Peyer's patch (tissue), 4 donors: Measurements from ENCODE around the gene LUC7L. TPM values are rescaled to one million over a fixed set of nuclear protein-coding genes. Genes with fewer than 3 reads are reported as not detected.

Experiments used
- DNase-seq, 3 donors: peaks; one replicate each; pipeline ENCODE4 v3.0.0-alpha.2; 2017 to 2019
- H3K27ac ChIP-seq, 4 donors: fragments of 200-600 bp; sonication (generic); one replicate each; pipeline ENCODE4 v1.5.1; 2016 to 2019
- H3K27me3 ChIP-seq, 2 donors: fragments of 200-600 bp; sonication (generic); one replicate each; pipeline ENCODE4 v1.5.1; 2019
- H3K36me3 ChIP-seq, 3 donors: fragments of 200-600 bp; sonication (generic); one replicate each; pipeline ENCODE4 v1.5.1; 2016 to 2019
- H3K4me1 ChIP-seq, 4 donors: fragments of 200-600 bp; sonication (generic); one replicate each; pipeline ENCODE4 v1.5.1; 2016 to 2019
- H3K4me3 ChIP-seq, 4 donors: fragments of 200-600 bp; sonication (generic); 1 replicate in 3 of 4; 2 replicates in 1 of 4; pipeline ENCODE4 v1.5.1; 2016 to 2019; ENCODE audit warnings: mild to moderate bottlenecking in 1 of 4
- H3K9me3 ChIP-seq, 4 donors: fragments of 200-600 bp; sonication (generic); one replicate each; pipeline ENCODE4 v1.5.1; 2016 to 2019; ENCODE audit warnings: mild to moderate bottlenecking in 1 of 4
- POLR2A ChIP-seq, 2 donors: fragments of 450-650 bp; IDR thresholded peaks; one replicate each; pipeline ENCODE4 v1.5.1; 2017; ENCODE audit warnings: antibody characterized with exemption in 2 of 2, mild to moderate bottlenecking in 2 of 2, moderate library complexity in 2 of 2
- small RNA-seq, 2 donors: library from RNA; depleted of rRNA; stranded (forward); fragments of <200 nt; gene quantifications; one replicate each; pipeline ENCODE3, GENCODE V24; 2016
- total RNA-seq, 4 donors: library from RNA; depleted of rRNA; stranded (reverse); fragments of >200 nt; gene quantifications; one replicate each; pipeline ENCODE4 v1.1.0, GENCODE V29; 2016
- TF ChIP-seq, protein P1 (sequence below), 6 experiments: fragments of 450-650 bp in 4 of 6; fragments of 200-600 bp in 2 of 6; sonication (generic) in 1 of 6; IDR thresholded peaks; one replicate each; pipeline ENCODE4 v1.5.1; 2017 to 2019; ENCODE audit warnings: antibody characterized with exemption in 6 of 6, mild to moderate bottlenecking in 3 of 6, moderate library complexity in 1 of 6

LUC7L gene
- total RNA-seq, 4 donors from 2014 or later, result 87.6 to 440 (median 156) TPM

DNA sequence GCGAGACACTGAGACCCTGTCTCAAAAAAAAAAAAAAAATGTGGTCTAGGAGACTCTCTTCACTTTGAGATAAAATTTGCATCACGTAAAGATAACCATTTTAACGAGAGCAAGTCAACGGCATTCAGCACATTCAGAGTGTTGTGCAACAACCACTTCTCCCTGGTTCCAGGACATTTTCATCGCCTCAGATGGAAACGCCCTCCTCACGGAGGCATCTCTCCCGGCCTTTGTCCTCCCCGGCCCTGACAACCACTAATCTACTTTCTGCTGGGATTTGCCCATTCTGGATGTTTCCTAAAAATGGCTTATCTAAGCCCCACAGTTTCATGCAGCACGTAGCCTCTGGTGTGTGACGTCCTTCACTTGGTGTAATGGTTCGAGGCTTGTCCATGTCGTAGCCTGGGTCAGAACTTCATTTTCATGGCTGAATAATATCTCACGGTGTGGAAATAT is 84.4 kb downstream of the LUC7L start:
- Histone ChIP-seq H3K4me1 (no peaks in the 10 kb centered on the region), H3K36me3 (no peaks in the 10 kb centered on the region), H3K27ac (no peak overlapping the region), H3K4me3 (no peak overlapping the region), H3K9me3 (no peaks in the 10 kb centered on the region), H3K27me3 (no peaks in the 10 kb centered on the region)
- TF ChIP-seq, protein P1, sequence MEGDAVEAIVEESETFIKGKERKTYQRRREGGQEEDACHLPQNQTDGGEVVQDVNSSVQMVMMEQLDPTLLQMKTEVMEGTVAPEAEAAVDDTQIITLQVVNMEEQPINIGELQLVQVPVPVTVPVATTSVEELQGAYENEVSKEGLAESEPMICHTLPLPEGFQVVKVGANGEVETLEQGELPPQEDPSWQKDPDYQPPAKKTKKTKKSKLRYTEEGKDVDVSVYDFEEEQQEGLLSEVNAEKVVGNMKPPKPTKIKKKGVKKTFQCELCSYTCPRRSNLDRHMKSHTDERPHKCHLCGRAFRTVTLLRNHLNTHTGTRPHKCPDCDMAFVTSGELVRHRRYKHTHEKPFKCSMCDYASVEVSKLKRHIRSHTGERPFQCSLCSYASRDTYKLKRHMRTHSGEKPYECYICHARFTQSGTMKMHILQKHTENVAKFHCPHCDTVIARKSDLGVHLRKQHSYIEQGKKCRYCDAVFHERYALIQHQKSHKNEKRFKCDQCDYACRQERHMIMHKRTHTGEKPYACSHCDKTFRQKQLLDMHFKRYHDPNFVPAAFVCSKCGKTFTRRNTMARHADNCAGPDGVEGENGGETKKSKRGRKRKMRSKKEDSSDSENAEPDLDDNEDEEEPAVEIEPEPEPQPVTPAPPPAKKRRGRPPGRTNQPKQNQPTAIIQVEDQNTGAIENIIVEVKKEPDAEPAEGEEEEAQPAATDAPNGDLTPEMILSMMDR (IDR thresholded peaks at IDR 0.05), result no peak
- TF ChIP-seq POLR2A (IDR thresholded peaks at IDR 0.05), result no peak
- DNase-seq, result no peak

DNA sequence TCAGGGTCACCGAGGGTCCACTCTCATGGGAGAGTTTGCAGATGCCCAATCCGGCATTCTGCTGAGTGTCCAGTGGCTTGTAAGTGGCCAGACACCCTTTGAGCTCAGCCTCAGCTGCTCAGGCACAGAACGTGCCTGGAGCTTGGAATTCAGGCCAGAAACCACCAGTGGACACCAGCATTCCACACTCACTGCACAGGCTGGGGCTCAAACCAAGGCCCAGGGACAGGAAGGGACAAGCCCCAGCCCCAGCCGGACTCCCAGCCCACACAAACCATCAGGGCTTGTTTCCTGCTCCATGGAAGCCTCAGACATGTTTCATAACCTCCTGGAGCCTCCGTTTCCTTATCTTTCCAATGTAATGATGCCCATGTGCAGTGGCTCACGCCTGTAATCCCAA is 85.8 kb downstream of the LUC7L start:
- TF ChIP-seq, protein P1 (IDR thresholded peaks at IDR 0.05), result no peak
- TF ChIP-seq POLR2A (IDR thresholded peaks at IDR 0.05), result no peak
- no peak for DNase-seq
- H3K27me3 ChIP-seq, result no peaks in the 10 kb centered on the region

DNA sequence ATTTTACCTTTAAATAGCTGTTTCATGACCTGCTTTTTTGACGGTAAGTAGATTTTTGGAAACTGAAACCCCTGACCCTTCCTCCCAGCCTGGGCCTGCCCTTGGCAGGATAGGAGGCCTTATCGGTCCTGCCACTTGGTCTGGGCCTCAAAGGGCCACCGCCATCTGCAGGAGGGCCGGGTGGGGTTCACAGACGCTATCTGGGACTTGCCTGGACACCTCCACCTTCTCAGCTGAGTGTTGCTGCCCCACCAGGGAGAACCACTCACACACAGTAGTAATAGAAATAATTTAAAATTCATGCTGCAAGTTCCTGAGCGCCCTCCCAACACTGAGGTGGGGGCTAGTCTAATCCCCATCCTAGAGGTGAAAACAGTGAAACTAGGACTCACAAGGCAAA is 86.2 kb downstream of the LUC7L start:
- no peak overlapping the region for H3K4me3 ChIP-seq
- H3K27ac ChIP-seq, result no peak overlapping the region
- no peaks in the 10 kb centered on the region for H3K36me3 ChIP-seq
- H3K9me3 ChIP-seq, result no peaks in the 10 kb centered on the region
- no peak for DNase-seq
- H3K27me3 ChIP-seq, result no peaks in the 10 kb centered on the region
- peaks cover 0 to 3% (median 0%) of the 10 kb centered on the region in 4 donors for H3K4me1 ChIP-seq
- no peak for TF ChIP-seq POLR2A (IDR thresholded peaks at IDR 0.05)
- TF ChIP-seq, protein P1 (IDR thresholded peaks at IDR 0.05), result no peak

More for the DNA sequence above, 85.8 kb downstream of the LUC7L start:
- no peak overlapping the region for H3K27ac ChIP-seq
- H3K36me3 ChIP-seq, result no peaks in the 10 kb centered on the region
- peaks cover 0 to 3% (median 0%) of the 10 kb centered on the region in 4 donors for H3K4me1 ChIP-seq
- H3K9me3 ChIP-seq, result no peaks in the 10 kb centered on the region
- no peak overlapping the region for H3K4me3 ChIP-seq

DNA sequence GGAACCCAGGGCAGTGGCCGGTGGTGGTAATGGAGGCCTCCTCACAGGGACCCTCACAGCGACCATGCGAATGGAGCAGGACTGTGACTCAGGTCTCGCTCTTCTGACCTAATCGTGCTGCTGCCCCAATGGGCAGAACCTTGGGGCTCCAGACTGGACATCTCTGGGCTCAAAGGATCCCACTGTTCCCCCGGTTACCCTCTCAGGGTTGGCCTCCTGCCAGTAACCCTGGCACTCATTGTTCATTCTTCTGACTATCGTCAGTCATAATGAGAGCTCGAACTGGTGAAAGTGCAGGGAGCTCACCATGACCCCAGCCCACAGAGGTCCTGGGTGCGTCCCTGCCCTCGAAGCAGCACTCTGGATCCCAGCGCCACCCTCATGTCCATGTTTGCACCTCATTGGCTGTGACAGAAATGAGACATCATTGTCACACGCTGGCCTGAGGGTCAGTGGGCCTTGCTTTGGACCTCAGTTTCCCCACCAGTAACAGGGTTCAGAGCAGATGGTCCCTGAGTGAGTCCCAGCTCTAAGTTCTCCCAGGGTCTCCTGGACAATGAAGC is 86.8 kb downstream of the LUC7L start:
- Histone ChIP-seq H3K36me3 (no peaks in the 10 kb centered on the region), H3K27ac (no peak overlapping the region), H3K4me1 (peaks cover 0 to 5% (median 2%) of the 10 kb centered on the region in 4 donors), H3K9me3 (no peaks in the 10 kb centered on the region), H3K27me3 (no peaks in the 10 kb centered on the region), H3K4me3 (no peak overlapping the region)
- TF ChIP-seq, protein P1 (IDR thresholded peaks at IDR 0.05), result no peak
- TF ChIP-seq POLR2A (IDR thresholded peaks at IDR 0.05), result no peak
- no peak for DNase-seq

DNA sequence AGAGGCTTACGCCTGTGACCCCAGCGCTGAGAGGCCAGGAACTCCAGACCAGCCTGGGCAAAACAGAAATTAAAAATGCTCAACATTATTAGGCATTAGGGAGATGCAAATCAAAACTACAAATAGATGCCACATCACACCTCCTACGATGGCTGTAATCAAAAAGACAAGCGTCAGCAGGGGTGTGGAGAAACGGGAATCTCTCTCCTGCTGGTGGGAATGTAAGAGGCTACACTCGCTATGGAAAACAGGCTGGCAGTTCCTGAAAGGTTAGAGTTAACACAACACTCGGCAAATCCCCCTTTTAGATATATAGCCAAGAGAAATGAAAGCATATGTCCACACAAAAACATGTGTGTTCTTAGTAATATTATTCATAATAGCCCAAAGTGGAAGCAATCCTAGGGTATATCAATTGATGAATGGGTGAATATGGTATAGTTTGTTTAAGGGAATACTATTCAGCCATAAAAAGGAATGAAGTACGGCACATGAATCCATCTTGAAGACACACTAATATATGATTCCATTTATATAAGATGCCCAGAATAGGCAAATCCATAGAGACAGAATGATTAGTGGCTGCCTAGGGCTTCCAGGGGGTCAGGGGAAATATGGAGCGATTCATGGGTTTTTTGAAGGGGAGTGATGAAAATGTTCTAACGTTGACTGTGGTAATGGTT is 88.9 kb downstream of the LUC7L start:
- Histone ChIP-seq H3K4me3 (no peak overlapping the region), H3K4me1 (peaks cover 0 to 10% (median 3%) of the 10 kb centered on the region in 4 donors), H3K27ac (no peak overlapping the region), H3K27me3 (no peaks in the 10 kb centered on the region), H3K9me3 (no peaks in the 10 kb centered on the region), H3K36me3 (no peaks in the 10 kb centered on the region)
- no peak for TF ChIP-seq POLR2A (IDR thresholded peaks at IDR 0.05)
- TF ChIP-seq, protein P1 (IDR thresholded peaks at IDR 0.05), result no peak
- DNase-seq, result no peak

Small RNAs within 50 kb of the gene (small RNA-seq; reads per million reads assigned to genes)
- gene RF00019, result 0 reads per million in 2 donors

Other genes starting within 250 kb of the LUC7L start
- 1 to 10 TPM; 2.5 to 6.3 (median 3.3) TPM for gene POLR3K, start 175.8 kb downstream of the LUC7L start, total RNA-seq
- 10 to 100 TPM in 3 of 4 donors, 1 to 10 TPM in 1; 8.7 to 17.6 (median 14.4) TPM for gene SNRNP25, start 175.6 kb downstream of the LUC7L start, total RNA-seq
- gene RHBDF1, start 156.8 kb downstream of the LUC7L start, total RNA-seq, result 10 to 100 TPM; 19.4 to 58.6 (median 41.1) TPM
- gene MPG, start 151.2 kb downstream of the LUC7L start, total RNA-seq, result 10 to 100 TPM; 21.5 to 63.4 (median 44.7) TPM
- gene NPRL3, start 90.8 kb downstream of the LUC7L start, total RNA-seq, result 10 to 100 TPM; 13.8 to 47.9 (median 28.3) TPM
- not detected for gene HBZ, start 76.8 kb downstream of the LUC7L start, total RNA-seq
- not detected for gene HBM, start 63.5 kb downstream of the LUC7L start, total RNA-seq
- gene HBA2, start 56.6 kb downstream of the LUC7L start, total RNA-seq, result 1 to 10 TPM in 1 of 4 donors, not detected in 3; 9.1 TPM
- gene HBA1, start 52.8 kb downstream of the LUC7L start, total RNA-seq, result not detected
- not detected for gene HBQ1, start 49.0 kb downstream of the LUC7L start, total RNA-seq
- 100 to 1,000 TPM; 108 to 223 (median 166) TPM for gene FAM234A, start 5.4 kb upstream of the LUC7L start, total RNA-seq
- gene RGS11, start 46.5 kb upstream of the LUC7L start, total RNA-seq, result 10 to 100 TPM in 3 of 4 donors, 1 to 10 TPM in 1; 6.1 to 16.5 (median 11.4) TPM
- gene ARHGDIG, start 51.1 kb upstream of the LUC7L start, total RNA-seq, result 100 to 1,000 TPM in 1 of 4 donors, 10 to 100 TPM in 1, 1 to 10 TPM in 1, not detected in 1; 3.7 to 112 (median 67.5) TPM
- 10 to 100 TPM in 2 of 4 donors, 1 to 10 TPM in 2; 1.7 to 29.2 (median 11.1) TPM for gene PDIA2, start 53.7 kb upstream of the LUC7L start, total RNA-seq
- 10 to 100 TPM; 31.4 to 47.2 (median 37.3) TPM for gene AXIN1, start 123.3 kb upstream of the LUC7L start, total RNA-seq
- 10 to 100 TPM; 58.3 to 73.4 (median 61.3) TPM for gene MRPL28, start 141.1 kb upstream of the LUC7L start, total RNA-seq
- 100 to 1,000 TPM; 130 to 211 (median 166) TPM for gene PGAP6, start 152.5 kb upstream of the LUC7L start, total RNA-seq
- 10 to 100 TPM in 3 of 4 donors, 1 to 10 TPM in 1; 9.6 to 65.2 (median 29.5) TPM for gene NME4, start 167.8 kb upstream of the LUC7L start, total RNA-seq
- gene DECR2, start 172.4 kb upstream of the LUC7L start, total RNA-seq, result 100 to 1,000 TPM in 2 of 4 donors, 10 to 100 TPM in 2; 32.2 to 154 (median 105) TPM
- 100 to 1,000 TPM in 2 of 4 donors, 10 to 100 TPM in 2; 55.5 to 136 (median 106) TPM for gene RAB11FIP3, start 196.2 kb upstream of the LUC7L start, total RNA-seq